ENCODE measurements around the gene CTXND1.
"Not testable (repeated sequence)": the region's sequence is repeated elsewhere in the genome, so short reads cannot be mapped to it uniquely, and the experiment has no call there.

CTXND1 gene

GRCh38 chr15:80252121-80252518 lies at the start of gene CTXND1:
Gene CTXND1 (minus strand): TSS chr15:80252213. CDS start chr15:80201949, 50,264 bp downstream.
- DNase-seq: no peak

GRCh38 chr15:80301472-80301871 lies 49.5 kb upstream of the CTXND1 start:
- DNase-seq: no peak

GRCh38 chr15:80295777-80296176 lies 43.8 kb upstream of the CTXND1 start:
- DNase-seq: not testable (repeated sequence)

- DNase-seq: no peak
Observed at GRCh38 chr15:80292079-80292478, 40.1 kb upstream of the CTXND1 start.

GRCh38 chr15:80290891-80291290 lies 38.9 kb upstream of the CTXND1 start:
- not testable (repeated sequence) for DNase-seq

GRCh38 chr15:80289528-80290495 lies 37.8 kb upstream of the CTXND1 start:
- no peak for DNase-seq

GRCh38 chr15:80288131-80288530 lies 36.1 kb upstream of the CTXND1 start:
- DNase-seq: no peak

- DNase-seq: no peak
Observed at GRCh38 chr15:80286055-80286454, 34.0 kb upstream of the CTXND1 start.

- DNase-seq: no peak
Observed at GRCh38 chr15:80285379-80285778, 33.4 kb upstream of the CTXND1 start.

- DNase-seq: no peak
Observed at GRCh38 chr15:80283531-80283930, 31.5 kb upstream of the CTXND1 start.

- no peak for DNase-seq
Observed at GRCh38 chr15:80277147-80277546, 25.1 kb upstream of the CTXND1 start.

- no peak for DNase-seq
Observed at GRCh38 chr15:80275961-80276360, 23.9 kb upstream of the CTXND1 start.

GRCh38 chr15:80274996-80275395 lies 23.0 kb upstream of the CTXND1 start:
- DNase-seq: no peak

- DNase-seq: no peak
Observed at GRCh38 chr15:80274554-80274953, 22.5 kb upstream of the CTXND1 start.

- no peak for DNase-seq
Observed at GRCh38 chr15:80272987-80273386, 21.0 kb upstream of the CTXND1 start.

GRCh38 chr15:80270472-80270871 lies 18.5 kb upstream of the CTXND1 start:
- no peak for DNase-seq

- no peak for DNase-seq
Observed at GRCh38 chr15:80268101-80268500, 16.1 kb upstream of the CTXND1 start.

GRCh38 chr15:80267658-80268057 lies 15.6 kb upstream of the CTXND1 start:
- DNase-seq: no peak

GRCh38 chr15:80266745-80267144 lies 14.7 kb upstream of the CTXND1 start:
- DNase-seq: no peak

GRCh38 chr15:80266113-80266512 lies 14.1 kb upstream of the CTXND1 start:
- no peak for DNase-seq

- DNase-seq: no peak
Observed at GRCh38 chr15:80265021-80265420, 13.0 kb upstream of the CTXND1 start.

GRCh38 chr15:80264031-80264430 lies 12.0 kb upstream of the CTXND1 start:
- no peak for DNase-seq

GRCh38 chr15:80260551-80260950 lies 8.5 kb upstream of the CTXND1 start:
- no peak for DNase-seq

GRCh38 chr15:80259942-80260510 lies 8.0 kb upstream of the CTXND1 start:
- no peak for DNase-seq

Data from NCI-H1417 treated with DMSO at 0.1 percent for 48 hours (cell line).